Upper lobe of right lung (tissue), 1 donor: ENCODE results near the gene RBMS3. TPM values are rescaled to one million over a fixed set of nuclear protein-coding genes. Genes with fewer than 3 reads are reported as not detected.
"Not testable (repeated sequence)": the region's sequence is repeated elsewhere in the genome, so short reads cannot be mapped to it uniquely, and the experiment has no call there.

Experiments
- ATAC-seq: fragments of 200-7000 bp; cut with Tn5 transposase; one replicate; pipeline ENCODE4 v1.9.1; 2020; ENCODE audit warnings: mild to moderate bottlenecking, moderate library complexity
- DNase-seq: peaks from one replicate; pipeline ENCODE4 v3.0.0-alpha.2; 2020
- H3K27ac ChIP-seq: fragments of 200-600 bp; one replicate; pipeline ENCODE4 v1.8.0; 2022
- H3K27me3 ChIP-seq: fragments of 200-600 bp; one replicate; pipeline ENCODE4 v1.8.0; 2022; ENCODE audit warnings: mild to moderate bottlenecking
- H3K36me3 ChIP-seq: fragments of 200-600 bp; one replicate; pipeline ENCODE4 v1.8.0; 2022
- H3K4me1 ChIP-seq: fragments of 200-600 bp; one replicate; pipeline ENCODE4 v1.8.0; 2022
- H3K4me3 ChIP-seq: fragments of 200-600 bp; one replicate; pipeline ENCODE4 v1.8.0; 2022; ENCODE audit warnings: mild to moderate bottlenecking
- H3K9me3 ChIP-seq: fragments of 200-600 bp; one replicate; pipeline ENCODE4 v1.8.0; 2022
- CTCF ChIP-seq: fragments of 200-600 bp; IDR thresholded peaks from one replicate; pipeline ENCODE4 v1.8.0; 2022; ENCODE audit warnings: antibody characterized with exemption
- intact Hi-C: fragments of 100-400 bp; cut with DNase I; formaldehyde crosslinking; loops from one replicate; pipeline ENCODE4 v1.11.0; 2022
- total RNA-seq: library from RNA; stranded (reverse); fragmentation: NEBNext Ultra II Directional; extraction: Animal tissue kit (Norgen Biotek cat#: 25700); gene quantifications from one replicate; pipeline ENCODE4 v1.2.1, GENCODE V29; 2021
- donor health status: DM: no; HTN: yes; CAD: no; lungs with severe emphysema.

Gene RBMS3
- total RNA-seq, 1 donor from 2014 or later: 85.9 TPM

- Histone ChIP-seq H3K4me1 (no peaks in the 10 kb centered on the region), H3K9me3 (no peaks in the 10 kb centered on the region), H3K27ac (no peak overlapping the region), H3K4me3 (no peak overlapping the region), H3K36me3 (no peaks in the 10 kb centered on the region), H3K27me3 (no peaks in the 10 kb centered on the region)
- ATAC-seq (no peak), DNase-seq (no peak)
- intact Hi-C loops: no loop called here
- no peak for TF ChIP-seq CTCF
These were observed 763.6 kb downstream of the RBMS3 start for GRCh38 chr3:30044515-30044914.

GRCh38 chr3:30048431-30048830, 767.6 kb downstream of the RBMS3 start:
- ATAC-seq: no peak

GRCh38 chr3:30050116-30050515, 769.2 kb downstream of the RBMS3 start:
- intact Hi-C loops: not testable (repeated sequence)

More at GRCh38 chr3:30048431-30048830, 767.6 kb downstream of the RBMS3 start:
- Histone ChIP-seq H3K4me1 (no peaks in the 10 kb centered on the region), H3K4me3 (no peak overlapping the region), H3K27me3 (no peaks in the 10 kb centered on the region), H3K36me3 (no peaks in the 10 kb centered on the region), H3K27ac (no peak overlapping the region), H3K9me3 (no peaks in the 10 kb centered on the region)
- intact Hi-C loops: no loop called here
- no peak for TF ChIP-seq CTCF
- DNase-seq: no peak

GRCh38 chr3:30059240-30059639, 778.4 kb downstream of the RBMS3 start:
- ATAC-seq (no peak), DNase-seq (no peak)
- Histone ChIP-seq H3K4me1 (no peaks in the 10 kb centered on the region), H3K36me3 (no peaks in the 10 kb centered on the region), H3K27ac (no peak overlapping the region), H3K4me3 (no peak overlapping the region), H3K27me3 (no peaks in the 10 kb centered on the region), H3K9me3 (no peaks in the 10 kb centered on the region)
- intact Hi-C loops: no loop called here
- TF ChIP-seq CTCF: no peak

More at GRCh38 chr3:30050116-30050515, 769.2 kb downstream of the RBMS3 start:
- not testable (repeated sequence) for ATAC-seq, DNase-seq, H3K27ac ChIP-seq, H3K36me3 ChIP-seq, H3K4me1 ChIP-seq, H3K4me3 ChIP-seq, H3K27me3 ChIP-seq, H3K9me3 ChIP-seq
